Tibial nerve (tissue), 4 donors: ENCODE data around the gene CHSY3.

Source experiments
- EP300 ChIP-seq, 2 donors: sonication (generic); formaldehyde crosslinking; IDR thresholded peaks; one replicate each; pipeline ENCODE4 v1.6.1; 2017; ENCODE audit warnings: antibody characterized with exemption in 2 of 2, mild to moderate bottlenecking in 1 of 2
- POLR2A ChIP-seq, 2 donors: fragments of 450-650 bp; IDR thresholded peaks; one replicate each; pipeline ENCODE4 v1.6.1; 2017; ENCODE audit warnings: antibody characterized with exemption in 2 of 2, mild to moderate bottlenecking in 2 of 2, moderate library complexity in 2 of 2
- TF ChIP-seq, protein P1 (sequence below), 5 experiments: fragments of 200-600 bp in 3 of 5; fragments of 450-650 bp in 2 of 5; sonication (generic) in 3 of 5; IDR thresholded peaks; one replicate each; pipeline ENCODE4 v1.5.1; 2016 to 2019; ENCODE audit warnings: antibody characterized with exemption in 5 of 5, mild to moderate bottlenecking in 3 of 5, moderate library complexity in 2 of 5

DNA sequence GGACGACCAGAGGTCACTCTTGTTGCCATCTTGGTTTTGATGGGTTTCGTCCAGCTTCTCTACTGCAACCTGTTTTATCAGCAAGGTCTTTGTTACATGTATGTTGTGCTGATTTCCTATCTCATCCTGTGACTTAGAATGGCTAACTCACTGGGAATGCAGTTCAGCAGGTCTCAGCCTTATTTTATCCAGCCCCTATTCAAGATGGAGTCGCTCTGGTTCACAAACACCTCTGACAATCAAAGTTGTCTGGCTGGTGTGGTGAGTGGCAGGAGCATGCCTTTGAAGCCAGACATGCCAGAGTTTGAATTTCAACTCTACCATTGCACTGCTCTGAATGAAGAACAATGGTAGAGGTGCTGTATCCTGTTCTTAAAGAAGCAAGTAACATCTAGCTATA, 253.8 kb downstream of the CHSY3 start:
- TF ChIP-seq, protein P1, sequence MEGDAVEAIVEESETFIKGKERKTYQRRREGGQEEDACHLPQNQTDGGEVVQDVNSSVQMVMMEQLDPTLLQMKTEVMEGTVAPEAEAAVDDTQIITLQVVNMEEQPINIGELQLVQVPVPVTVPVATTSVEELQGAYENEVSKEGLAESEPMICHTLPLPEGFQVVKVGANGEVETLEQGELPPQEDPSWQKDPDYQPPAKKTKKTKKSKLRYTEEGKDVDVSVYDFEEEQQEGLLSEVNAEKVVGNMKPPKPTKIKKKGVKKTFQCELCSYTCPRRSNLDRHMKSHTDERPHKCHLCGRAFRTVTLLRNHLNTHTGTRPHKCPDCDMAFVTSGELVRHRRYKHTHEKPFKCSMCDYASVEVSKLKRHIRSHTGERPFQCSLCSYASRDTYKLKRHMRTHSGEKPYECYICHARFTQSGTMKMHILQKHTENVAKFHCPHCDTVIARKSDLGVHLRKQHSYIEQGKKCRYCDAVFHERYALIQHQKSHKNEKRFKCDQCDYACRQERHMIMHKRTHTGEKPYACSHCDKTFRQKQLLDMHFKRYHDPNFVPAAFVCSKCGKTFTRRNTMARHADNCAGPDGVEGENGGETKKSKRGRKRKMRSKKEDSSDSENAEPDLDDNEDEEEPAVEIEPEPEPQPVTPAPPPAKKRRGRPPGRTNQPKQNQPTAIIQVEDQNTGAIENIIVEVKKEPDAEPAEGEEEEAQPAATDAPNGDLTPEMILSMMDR (IDR thresholded peaks at IDR 0.05), result no peak
- TF ChIP-seq POLR2A (IDR thresholded peaks at IDR 0.05), result no peak
- TF ChIP-seq EP300 (IDR thresholded peaks at IDR 0.05), result no peak
